ENCODE measurements around the gene SRSF8.

DNA sequence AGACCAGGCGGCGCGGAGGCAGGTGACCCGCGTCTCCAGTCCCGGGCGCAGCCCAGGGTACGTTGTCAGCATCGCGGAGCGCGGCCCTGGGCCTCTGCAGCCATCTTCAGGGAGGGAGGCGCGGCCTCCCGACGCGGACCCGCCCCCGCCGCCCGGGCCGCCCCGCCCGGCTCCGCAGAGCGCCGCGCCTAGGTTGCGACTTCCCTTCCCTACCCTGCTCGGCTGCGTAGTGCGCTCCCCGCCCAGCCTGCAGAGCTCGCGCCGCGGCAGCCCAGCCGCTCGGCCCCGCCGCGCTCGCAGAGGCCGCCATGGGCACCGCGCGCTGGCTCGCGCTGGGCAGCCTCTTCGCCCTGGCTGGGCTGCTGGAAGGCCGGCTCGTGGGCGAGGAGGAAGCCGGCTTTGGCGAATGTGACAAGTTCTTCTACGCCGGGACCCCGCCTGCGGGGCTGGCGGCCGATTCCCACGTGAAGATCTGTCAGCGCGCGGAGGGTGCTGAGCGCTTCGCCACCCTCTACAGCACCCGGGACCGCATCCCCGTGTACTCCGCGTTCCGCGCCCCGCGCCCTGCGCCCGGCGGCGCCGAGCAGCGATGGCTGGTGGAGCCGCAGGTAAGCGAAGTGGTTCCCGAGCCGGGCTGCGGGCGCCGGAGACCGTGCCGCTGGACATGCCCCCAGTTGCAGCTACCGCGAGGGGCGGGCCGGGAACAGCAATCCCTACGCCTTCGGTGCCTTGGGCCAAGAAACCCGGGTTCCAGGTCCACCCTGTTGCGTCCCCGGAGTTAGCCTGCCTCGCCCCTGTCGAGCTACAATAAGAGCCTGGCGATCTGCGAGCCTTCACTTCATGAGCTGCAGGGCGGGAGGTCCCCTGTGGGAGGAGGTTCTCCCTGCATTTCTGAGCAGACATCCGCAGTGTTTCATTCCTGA lies 23.2 kb downstream of the SRSF8 start, which contains the start of gene ENDOD1:
- no peak for TF ChIP-seq CBX1 (IDR thresholded peaks at IDR 0.05; ENCODE audit: low read depth)
- TF ChIP-seq, protein P1, sequence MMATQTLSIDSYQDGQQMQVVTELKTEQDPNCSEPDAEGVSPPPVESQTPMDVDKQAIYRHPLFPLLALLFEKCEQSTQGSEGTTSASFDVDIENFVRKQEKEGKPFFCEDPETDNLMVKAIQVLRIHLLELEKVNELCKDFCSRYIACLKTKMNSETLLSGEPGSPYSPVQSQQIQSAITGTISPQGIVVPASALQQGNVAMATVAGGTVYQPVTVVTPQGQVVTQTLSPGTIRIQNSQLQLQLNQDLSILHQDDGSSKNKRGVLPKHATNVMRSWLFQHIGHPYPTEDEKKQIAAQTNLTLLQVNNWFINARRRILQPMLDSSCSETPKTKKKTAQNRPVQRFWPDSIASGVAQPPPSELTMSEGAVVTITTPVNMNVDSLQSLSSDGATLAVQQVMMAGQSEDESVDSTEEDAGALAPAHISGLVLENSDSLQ (IDR thresholded peaks at IDR 0.05), result no peak
- TF ChIP-seq, protein P2, sequence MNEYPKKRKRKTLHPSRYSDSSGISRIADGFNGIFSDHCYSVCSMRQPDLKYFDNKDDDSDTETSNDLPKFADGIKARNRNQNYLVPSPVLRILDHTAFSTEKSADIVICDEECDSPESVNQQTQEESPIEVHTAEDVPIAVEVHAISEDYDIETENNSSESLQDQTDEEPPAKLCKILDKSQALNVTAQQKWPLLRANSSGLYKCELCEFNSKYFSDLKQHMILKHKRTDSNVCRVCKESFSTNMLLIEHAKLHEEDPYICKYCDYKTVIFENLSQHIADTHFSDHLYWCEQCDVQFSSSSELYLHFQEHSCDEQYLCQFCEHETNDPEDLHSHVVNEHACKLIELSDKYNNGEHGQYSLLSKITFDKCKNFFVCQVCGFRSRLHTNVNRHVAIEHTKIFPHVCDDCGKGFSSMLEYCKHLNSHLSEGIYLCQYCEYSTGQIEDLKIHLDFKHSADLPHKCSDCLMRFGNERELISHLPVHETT (CRISPR knock-in tag; conservative IDR thresholded peaks at IDR 0.05 in 1 of 2, IDR thresholded peaks at IDR 0.05 in 1 of 2), result peak in 1 of 2 experiments; percentile 63; a peak in 1 of 4 replicates
- TF ChIP-seq MEF2A (IDR thresholded peaks at IDR 0.05; ENCODE audit: control insufficient read depth, low read depth, low read length), result no peak
